Hepatocyte (in vitro differentiated cells): ENCODE results near the gene CBX5. TPM values are rescaled to one million over a fixed set of nuclear protein-coding genes. Genes with fewer than 3 reads are reported as not detected.
"Not testable (repeated sequence)": the region's sequence is repeated elsewhere in the genome, so short reads cannot be mapped to it uniquely, and the experiment has no call there.

Experiments
- DNase-seq: peaks from one replicate; pipeline ENCODE4 v3.0.0-alpha.2; 2016; ENCODE audit warnings: low spot score
- H2AFZ ChIP-seq: fragments of 200-600 bp; sonication (generic); 2 replicates; pipeline ENCODE4 v1.6.0; 2016; ENCODE audit warnings: antibody characterized with exemption, mild to moderate bottlenecking
- H3K27ac ChIP-seq: fragments of 200-600 bp; sonication (generic); 2 replicates; pipeline ENCODE4 v1.5.1; 2016; ENCODE audit warnings: mild to moderate bottlenecking
- H3K27me3 ChIP-seq: fragments of 200-600 bp; sonication (generic); 2 replicates; pipeline ENCODE4 v1.6.1; 2016
- H3K36me3 ChIP-seq: fragments of 200-600 bp; sonication (generic); replicated peaks from 2 replicates; pipeline ENCODE4 v1.5.1; 2016; ENCODE audit warnings: low read depth; ENCODE audit not compliant: insufficient read depth
- H3K4me1 ChIP-seq: fragments of 200-600 bp; sonication (generic); 2 replicates; pipeline ENCODE4 v1.5.1; 2016; ENCODE audit warnings: mild to moderate bottlenecking, moderate library complexity; ENCODE audit not compliant: insufficient read depth
- H3K4me2 ChIP-seq: fragments of 200-600 bp; sonication (generic); 2 replicates; pipeline ENCODE4 v1.6.0; 2016
- H3K4me3 ChIP-seq: fragments of 200-600 bp; sonication (generic); 2 replicates; pipeline ENCODE4 v1.5.1; 2016; ENCODE audit warnings: mild to moderate bottlenecking
- H3K79me2 ChIP-seq: fragments of 200-600 bp; sonication (generic); 2 replicates; pipeline ENCODE4 v1.6.0; 2017; ENCODE audit warnings: mild to moderate bottlenecking
- H3K9me2 ChIP-seq: fragments of 200-600 bp; sonication (generic); replicated peaks from 2 replicates; pipeline ENCODE4 v1.6.0; 2017; ENCODE audit warnings: mild to moderate bottlenecking; ENCODE audit not compliant: insufficient read depth
- H3K9me3 ChIP-seq: fragments of 200-600 bp; sonication (generic); 2 replicates; pipeline ENCODE4 v1.5.1; 2016; ENCODE audit warnings: low read depth, mild to moderate bottlenecking
- H4K20me1 ChIP-seq: fragments of 200-600 bp; sonication (generic); 2 replicates; pipeline ENCODE4 v1.6.0; 2016; ENCODE audit warnings: mild to moderate bottlenecking; ENCODE audit not compliant: insufficient read depth, poor library complexity, severe bottlenecking
- CTCF ChIP-seq: fragments of 200-600 bp; sonication (generic); IDR thresholded peaks from 2 replicates; pipeline ENCODE4 v1.5.1; 2016; ENCODE audit warnings: antibody characterized with exemption, mild to moderate bottlenecking; ENCODE audit not compliant: poor library complexity
- EZH2 ChIP-seq: fragments of 200-600 bp; sonication (generic); IDR thresholded peaks from 2 replicates; pipeline ENCODE4 v1.6.1; 2016; ENCODE audit warnings: antibody characterized with exemption, mild to moderate bottlenecking, borderline replicate concordance
- EZH2phosphoT487 ChIP-seq: fragments of 200-600 bp; sonication (generic); IDR thresholded peaks from one replicate; pipeline ENCODE4 v1.6.1; 2018; ENCODE audit warnings: antibody characterized with exemption, mild to moderate bottlenecking, low read depth, moderate library complexity; ENCODE audit not compliant: unreplicated experiment, severe bottlenecking
- WGBS: methylation state at CpG from one replicate; pipeline ENCODE4 v1.1.6; 2016; ENCODE audit warnings: low lambda C conversion rate; ENCODE audit errors: missing lambda C conversion rate; 5-methylcytosine and 5-hydroxymethylcytosine counted together
- polyA plus RNA-seq: library from polyadenylated mRNA; unstranded; fragments of >200 nt; fragmentation: Nextera tagmentation; extraction: Ambion mirVana; gene quantifications from 2 replicates; pipeline ENCODE4 v1.2.1, GENCODE V29; 2016
- total RNA-seq: library from RNA; depleted of rRNA; stranded (reverse); fragments of >200 nt; gene quantifications from 2 replicates; pipeline ENCODE4 v1.2.3, GENCODE V29; 2014

Gene CBX5
- total and polyA plus RNA-seq, 2 experiments from 2014 or later, result 21.9 to 60.1 TPM

- no peak overlapping the region for H2AFZ ChIP-seq
- no peaks in the 10 kb centered on the region for H3K4me1 ChIP-seq
- no peak for DNase-seq
- no peaks in the 10 kb centered on the region for H3K9me3 ChIP-seq
- no peak overlapping the region for H3K27ac ChIP-seq
- H3K4me2 ChIP-seq, result no peak overlapping the region
- no peaks in the 10 kb centered on the region for H3K79me2 ChIP-seq
- H3K4me3 ChIP-seq, result no peak overlapping the region
- H3K27me3 ChIP-seq, result no peaks in the 10 kb centered on the region
- no peaks in the 10 kb centered on the region for H4K20me1 ChIP-seq
- no peaks in the 10 kb centered on the region for H3K36me3 ChIP-seq
- H3K9me2 ChIP-seq, result no peaks in the 10 kb centered on the region
- TF ChIP-seq EZH2phosphoT487, result no peak
- no peak for TF ChIP-seq CTCF
- TF ChIP-seq EZH2, result no peak
These were observed 40.3 kb downstream of the CBX5 start for GRCh38 chr12:54239620-54240019.

- Histone ChIP-seq H3K4me3 (no peak overlapping the region), H3K9me2 (no peaks in the 10 kb centered on the region), H2AFZ (no peak overlapping the region), H4K20me1 (no peaks in the 10 kb centered on the region), H3K27ac (no peak overlapping the region), H3K79me2 (no peaks in the 10 kb centered on the region), H3K4me2 (no peak overlapping the region), H3K9me3 (no peaks in the 10 kb centered on the region), H3K27me3 (no peaks in the 10 kb centered on the region), H3K4me1 (no peaks in the 10 kb centered on the region), H3K36me3 (no peaks in the 10 kb centered on the region)
- no peak for DNase-seq
- 90% methylated on average over 1 of the region's 1 CpG for WGBS
- TF ChIP-seq EZH2, result no peak
- no peak for TF ChIP-seq CTCF
- no peak for TF ChIP-seq EZH2phosphoT487
These were observed 41.4 kb downstream of the CBX5 start for GRCh38 chr12:54238531-54238930.

- Histone ChIP-seq H3K4me1 (no peaks in the 10 kb centered on the region), H3K27ac (no peak overlapping the region), H3K79me2 (no peaks in the 10 kb centered on the region), H2AFZ (no peak overlapping the region), H3K36me3 (no peaks in the 10 kb centered on the region), H3K9me2 (no peaks in the 10 kb centered on the region), H3K4me3 (no peak overlapping the region), H3K27me3 (no peaks in the 10 kb centered on the region), H4K20me1 (no peaks in the 10 kb centered on the region), H3K9me3 (no peaks in the 10 kb centered on the region), H3K4me2 (no peak overlapping the region)
- TF ChIP-seq CTCF, result no peak
- DNase-seq, result no peak
- 92% methylated on average over 2 of the region's 2 CpGs for WGBS
These were observed 47.1 kb downstream of the CBX5 start for GRCh38 chr12:54232790-54233189.

GRCh38 chr12:54231269-54231668 lies 48.7 kb downstream of the CBX5 start:
- H4K20me1 ChIP-seq, H3K36me3 ChIP-seq, H3K27me3 ChIP-seq, H3K9me2 ChIP-seq, H3K79me2 ChIP-seq, H3K4me2 ChIP-seq, H3K4me3 ChIP-seq, H3K9me3 ChIP-seq, H3K27ac ChIP-seq, H2AFZ ChIP-seq, H3K4me1 ChIP-seq, DNase-seq: not testable (repeated sequence)
- WGBS, result 92% methylated on average over 3 of the region's 3 CpGs
